ENCODE measurements around the gene RPS10. TPM values are rescaled to one million over a fixed set of nuclear protein-coding genes. Genes with fewer than 3 reads are reported as not detected.
A peak's percentile ranks its signal among the peaks of the same experiment; 100 is the strongest.

The RPS10 gene
- total RNA-seq, 1 experiment from 2014 or later = 1,497 TPM

GRCh38 chr6:34390531-34391472, 35.1 kb downstream of the RPS10 start:
- Histone ChIP-seq H3K4me3 (ENCODE audit: low read depth, low read length, poor library complexity, severe bottlenecking) (peak overlapping the region; percentile 88), H3K9me3 (ENCODE audit: low read depth, low read length, poor library complexity, severe bottlenecking) (no peaks in the 10 kb centered on the region), H3K27ac (ENCODE audit: low read depth, low read length, poor library complexity, severe bottlenecking) (peak overlapping the region; percentile 94), H3K27me3 (replicated peaks; ENCODE audit: insufficient read depth, low read depth, low read length, poor library complexity) (no peaks in the 10 kb centered on the region), H3K36me3 (ENCODE audit: insufficient read depth, low read length, poor library complexity, severe bottlenecking) (no peaks in the 10 kb centered on the region), H3K4me1 (ENCODE audit: insufficient read depth, low read length, poor library complexity, severe bottlenecking) (peaks cover 22% of the 10 kb centered on the region)
- CTCF ChIA-PET = interaction anchor here (1.1 kb wide), 1 partner anchor 33 kb away, joined by 3 read pairs; no protein-coding TSS in a partner anchor
- BruUV-seq (replicated peaks) = TSS peak; percentile 37
- no peak for TF ChIP-seq EZH2 (IDR thresholded peaks at IDR 0.05; ENCODE audit: borderline replicate concordance, low read depth, low read length, poor library complexity, severe bottlenecking)
- TF ChIP-seq CTCF (conservative IDR thresholded peaks at IDR 0.05; ENCODE audit: low read depth, low read length) = no peak
- POLR2A ChIA-PET (ENCODE audit: low non-redundant PET) = interaction anchor here (0.5 to 0.6 kb wide), 2 partner anchors 9 to 17 kb away, joined by 3 to 4 read pairs; no protein-coding TSS in a partner anchor
- DNase-seq (ENCODE audit: low spot score) = peak; percentile 60
- intact Hi-C loops (cut with micrococcal nuclease; ENCODE audit: unreplicated experiment) = no loop called here

- no peak overlapping the region for H3K4me3 ChIP-seq (ENCODE audit: low read depth, low read length, poor library complexity, severe bottlenecking)
- DNase-seq (ENCODE audit: low spot score) = no peak
- H3K27me3 ChIP-seq (replicated peaks; ENCODE audit: insufficient read depth, low read depth, low read length, poor library complexity) = no peaks in the 10 kb centered on the region
- peak overlapping the region; percentile 35 for H3K27ac ChIP-seq (ENCODE audit: low read depth, low read length, poor library complexity, severe bottlenecking)
- no peaks in the 10 kb centered on the region for H3K9me3 ChIP-seq (ENCODE audit: low read depth, low read length, poor library complexity, severe bottlenecking)
- ChIA-PET CTCF (no interaction called here), POLR2A (ENCODE audit: low non-redundant PET) (no interaction called here)
- intact Hi-C loops (cut with micrococcal nuclease; ENCODE audit: unreplicated experiment) = no loop called here
- no TSS peak for BruUV-seq (replicated peaks)
- H3K36me3 ChIP-seq (ENCODE audit: insufficient read depth, low read length, poor library complexity, severe bottlenecking) = no peaks in the 10 kb centered on the region
- peaks cover 28% of the 10 kb centered on the region for H3K4me1 ChIP-seq (ENCODE audit: insufficient read depth, low read length, poor library complexity, severe bottlenecking)
- TF ChIP-seq EZH2 (IDR thresholded peaks at IDR 0.05; ENCODE audit: borderline replicate concordance, low read depth, low read length, poor library complexity, severe bottlenecking) (no peak), CTCF (conservative IDR thresholded peaks at IDR 0.05; ENCODE audit: low read depth, low read length) (no peak)
Observed at GRCh38 chr6:34389034-34389433, 36.8 kb downstream of the RPS10 start.

- POLR2A ChIA-PET (ENCODE audit: low non-redundant PET) = no interaction called here
Observed at GRCh38 chr6:34388421-34388820, 37.4 kb downstream of the RPS10 start.

More at GRCh38 chr6:34388421-34388820, 37.4 kb downstream of the RPS10 start:
- no peak for TF ChIP-seq CTCF (conservative IDR thresholded peaks at IDR 0.05; ENCODE audit: low read depth, low read length)
- TF ChIP-seq EZH2 (IDR thresholded peaks at IDR 0.05; ENCODE audit: borderline replicate concordance, low read depth, low read length, poor library complexity, severe bottlenecking) = no peak
- H3K27me3 ChIP-seq (replicated peaks; ENCODE audit: insufficient read depth, low read depth, low read length, poor library complexity) = no peaks in the 10 kb centered on the region
- H3K4me3 ChIP-seq (ENCODE audit: low read depth, low read length, poor library complexity, severe bottlenecking) = no peak overlapping the region
- DNase-seq (ENCODE audit: low spot score) = no peak
- H3K9me3 ChIP-seq (ENCODE audit: low read depth, low read length, poor library complexity, severe bottlenecking) = no peaks in the 10 kb centered on the region
- intact Hi-C loops (cut with micrococcal nuclease; ENCODE audit: unreplicated experiment) = no loop called here
- H3K36me3 ChIP-seq (ENCODE audit: insufficient read depth, low read length, poor library complexity, severe bottlenecking) = no peaks in the 10 kb centered on the region
- no TSS peak for BruUV-seq (replicated peaks)
- CTCF ChIA-PET = no interaction called here
- H3K4me1 ChIP-seq (ENCODE audit: insufficient read depth, low read length, poor library complexity, severe bottlenecking) = peaks cover 34% of the 10 kb centered on the region
- peak overlapping the region; percentile 35 for H3K27ac ChIP-seq (ENCODE audit: low read depth, low read length, poor library complexity, severe bottlenecking)

Data from A673 (cell line).